ENCODE results near the gene IFT25. TPM values are rescaled to one million over a fixed set of nuclear protein-coding genes. Genes with fewer than 3 reads are reported as not detected.

The IFT25 gene
- total and polyA plus RNA-seq, 2 experiments from 2014 or later: 28.2 to 109 TPM

GRCh38 chr1:53891678-53892077 lies 53.8 kb downstream of the IFT25 start (continued):
- TF ChIP-seq ZNF462 (CRISPR knock-in tag; IDR thresholded peaks at IDR 0.05) (no peak), NANOG (IDR thresholded peaks at IDR 0.05; ENCODE audit: borderline replicate concordance) (no peak), EZH2 (IDR thresholded peaks at IDR 0.05; ENCODE audit: low read depth, unreplicated experiment) (no peak), STAT1 (IDR thresholded peaks at IDR 0.05; ENCODE audit: unreplicated experiment) (no peak), ZNF331 (CRISPR knock-in tag; IDR thresholded peaks at IDR 0.05; ENCODE audit: low read depth) (no peak)

- H3K36me3 Mint-ChIP-seq (ENCODE audit: low read depth): peaks cover 3% of the 10 kb centered on the region; the same call in 2 of the 3 replicates
- H3K4me1 Mint-ChIP-seq: peaks cover 10% of the 10 kb centered on the region; the same call in 2 of the 3 replicates
- H3K27me3 Mint-ChIP-seq (ENCODE audit: insufficient read depth, low read depth, poor library complexity): peaks cover 10% of the 10 kb centered on the region
- H3K4me3 Mint-ChIP-seq: no peak overlapping the region
- H3K4me3 ChIP-seq: no peak overlapping the region
- DNase-seq (ENCODE audit: low spot score) (no peak), ATAC-seq (no peak)
- H3K27ac Mint-ChIP-seq: no peak overlapping the region
- no peaks in the 10 kb centered on the region; the same call in 1 of the 2 replicates for H3K36me3 ChIP-seq (ENCODE audit: insufficient read depth)
- H3K27ac ChIP-seq (ENCODE audit: low read depth): no peak overlapping the region
- H3K4me2 ChIP-seq: no peak overlapping the region
- H3K79me2 ChIP-seq (replicated peaks; ENCODE audit: insufficient read depth): no peaks in the 10 kb centered on the region
- no peaks in the 10 kb centered on the region for H3K9me3 Mint-ChIP-seq
- no peaks in the 10 kb centered on the region; the same call in 1 of the 2 replicates for H3F3A ChIP-seq (replicated peaks; ENCODE audit: low read depth)
- no peaks in the 10 kb centered on the region for H3K9me2 ChIP-seq (ENCODE audit: insufficient read depth)
- peaks cover 5% of the 10 kb centered on the region; the same call in 1 of the 2 replicates for H3K4me1 ChIP-seq (ENCODE audit: insufficient read depth)
- no peaks in the 10 kb centered on the region for H3K27me3 ChIP-seq (ENCODE audit: insufficient read depth)
- H2AFZ ChIP-seq: no peak overlapping the region; the same call in 1 of the 2 replicates
- no peaks in the 10 kb centered on the region for H4K20me1 ChIP-seq (replicated peaks; ENCODE audit: insufficient read depth)
- TF ChIP-seq JUNB (IDR thresholded peaks at IDR 0.05; ENCODE audit: unreplicated experiment) (no peak), REST (IDR thresholded peaks at IDR 0.05; ENCODE audit: unreplicated experiment) (no peak), ZNF331 (CRISPR knock-in tag; IDR thresholded peaks at IDR 0.05; ENCODE audit: low read depth) (no peak), ZNF114 (CRISPR knock-in tag; IDR thresholded peaks at IDR 0.05) (no peak), CREB1 (CRISPR knock-in tag; IDR thresholded peaks at IDR 0.05; ENCODE audit: low read depth) (no peak), NANOG (IDR thresholded peaks at IDR 0.05; ENCODE audit: borderline replicate concordance) (no peak), ETS1 (IDR thresholded peaks at IDR 0.05) (no peak)
Observed at GRCh38 chr1:53891018-53891417, 54.5 kb downstream of the IFT25 start.

All from GM23338 (cell line).